Measurements from ENCODE around the gene GLRX. TPM values are rescaled to one million over a fixed set of nuclear protein-coding genes. Genes with fewer than 3 reads are reported as not detected.

The GLRX gene
- total and polyA plus RNA-seq, 11 donors = 69.7 to 293 (median 116) TPM

GRCh38 chr5:95804736-95805539 lies 17.6 kb downstream of the GLRX start:
- WGBS, 4 donors = 81 to 99% (median 92%) methylated on average over 6 of the region's 6 CpGs
- DNase-seq = no peak
- Histone ChIP-seq H3K36me3 (no peaks in the 10 kb centered on the region), H3K27me3 (no peaks in the 10 kb centered on the region), H3K9me3 (peaks cover 0 to 10% (median 0%) of the 10 kb centered on the region in 12 donors), H3K4me3 (no peak overlapping the region), H3K4me1 (peaks cover 10 to 56% (median 38%) of the 10 kb centered on the region in 12 donors), H3K27ac (no peak overlapping the region)
- intact Hi-C loops (cut with DNase I) = loop anchor here in 1 of 10 donors (5.0 kb wide), 1 partner anchor 32 kb away; no protein-coding TSS in a partner anchor
- no peak for ATAC-seq
- TF ChIP-seq POLR2A (IDR thresholded peaks at IDR 0.05) = no peak
- no peak for TF ChIP-seq CTCF (IDR thresholded peaks at IDR 0.05)

- TF ChIP-seq POLR2A (IDR thresholded peaks at IDR 0.05) (no peak), CTCF (IDR thresholded peaks at IDR 0.05) (no peak)
- ATAC-seq = peak; percentile 84 to 89 (median 87)
- Histone ChIP-seq H3K36me3 (no peaks in the 10 kb centered on the region), H3K9me3 (peaks cover 0 to 10% (median 0%) of the 10 kb centered on the region in 12 donors), H3K27me3 (no peaks in the 10 kb centered on the region), H3K27ac (peak overlapping the region; percentile 46 to 91 (median 70)), H3K4me1 (peaks cover 0 to 42% (median 25%) of the 10 kb centered on the region in 12 donors), H3K4me3 (no peak overlapping the region)
- intact Hi-C loops (cut with DNase I) = loop anchor here in 1 of 10 donors (5.0 kb wide), 1 partner anchor 34 kb away; no protein-coding TSS in a partner anchor
- WGBS, 4 donors = 49 to 60% (median 55%) methylated on average over 6 of the region's 6 CpGs
- DNase-seq = no peak
These were observed 19.0 kb downstream of the GLRX start for GRCh38 chr5:95803271-95804148.

- Histone ChIP-seq H3K27me3 (no peaks in the 10 kb centered on the region), H3K9me3 (peaks cover 0 to 10% (median 0%) of the 10 kb centered on the region in 12 donors), H3K4me1 (peaks cover 0 to 34% (median 17%) of the 10 kb centered on the region in 12 donors), H3K36me3 (peaks cover 0 to 5% (median 0%) of the 10 kb centered on the region in 9 donors), H3K27ac (peak overlapping the region in 9 of 12 donors; percentile 23 to 91 (median 70)), H3K4me3 (no peak overlapping the region)
- WGBS, 4 donors = 92 to 98% (median 94%) methylated on average over 3 of the region's 3 CpGs
- ATAC-seq (no peak), DNase-seq (no peak)
- TF ChIP-seq CTCF (IDR thresholded peaks at IDR 0.05) = no peak
- intact Hi-C loops (cut with DNase I) = loop anchor here in 1 of 10 donors (5.0 kb wide), 1 partner anchor 35 kb away; no protein-coding TSS in a partner anchor
These were observed 20.6 kb downstream of the GLRX start for GRCh38 chr5:95801961-95802360.

Data from heart left ventricle (tissue), 16 donors.